Kidney (tissue), 14 donors: Measurements from ENCODE around the gene OSBPL8. TPM values are rescaled to one million over a fixed set of nuclear protein-coding genes. Genes with fewer than 3 reads are reported as not detected.

Experiments
- DNase-seq, 5 donors: peaks; one replicate each; pipeline ENCODE4 v3.0.0-alpha.2; 2013 to 2020
- FAIRE-seq: peaks from 2 replicates; lab custom pipeline; 2012; peaks lifted over from hg19 to GRCh38; lab: Jason Lieb, UNC
- H3K27ac ChIP-seq, 2 donors: one replicate each; pipeline ENCODE4 v1.7.0; 2013; ENCODE audit warnings: low read depth in 2 of 2, low read length in 2 of 2, inconsistent platforms in 1 of 2
- H3K27me3 ChIP-seq: one replicate; pipeline ENCODE4 v1.7.1; 2013; ENCODE audit warnings: low read length, inconsistent platforms; ENCODE audit not compliant: control insufficient read depth, insufficient read depth
- H3K36me3 ChIP-seq, 3 donors: one replicate each; pipeline versions ENCODE4 v1.7.0 to v1.7.1; 2013; ENCODE audit warnings: low read length in 3 of 3, control low read depth in 1 of 3, inconsistent platforms in 1 of 3; ENCODE audit not compliant: insufficient read depth in 3 of 3, control insufficient read depth in 2 of 3
- H3K4me1 ChIP-seq, 3 donors: one replicate each; pipeline versions ENCODE4 v1.7.0 to v1.7.1; 2013; ENCODE audit warnings: low read length in 3 of 3, inconsistent platforms in 1 of 3, low read depth in 1 of 3; ENCODE audit not compliant: control insufficient read depth in 2 of 3, insufficient read depth in 2 of 3
- H3K4me3 ChIP-seq, 3 donors: one replicate each; pipeline versions ENCODE4 v1.7.0 to v1.8.1; 2013; ENCODE audit warnings: low read length in 3 of 3, control low read depth in 1 of 3, inconsistent platforms in 1 of 3
- H3K9ac ChIP-seq, 3 donors: one replicate each; pipeline versions ENCODE4 v1.7.0 to v1.7.1; 2013; ENCODE audit warnings: low read length in 3 of 3, control low read depth in 1 of 3, inconsistent platforms in 1 of 3
- H3K9me3 ChIP-seq, 3 donors: one replicate each; pipeline versions ENCODE4 v1.7.0 to v1.7.1; 2013; ENCODE audit warnings: low read length in 3 of 3, control low read depth in 1 of 3, inconsistent platforms in 1 of 3; ENCODE audit not compliant: control insufficient read depth in 2 of 3, insufficient read depth in 1 of 3
- CTCF ChIP-seq: IDR thresholded peaks from 3 replicates; pipeline ENCODE4 v1.5.1; 2012; ENCODE audit warnings: mild to moderate bottlenecking, moderate library complexity, borderline replicate concordance; ENCODE audit not compliant: insufficient read depth; ENCODE audit errors: extremely low read depth
- intact Hi-C: fragments of 100-400 bp; cut with DNase I; formaldehyde crosslinking; loops from one replicate; pipeline ENCODE4 v1.11.1; 2022
- polyA plus RNA-seq: library from polyadenylated mRNA; stranded (reverse); fragments of 350-450 nt; fragmentation: Illumina TruSeq; extraction: RNeasy Lipid Tissue Mini Kit (QIAGEN cat#74804); gene quantifications from one replicate; pipeline ENCODE4 v1.2.3, GENCODE V29; 2014; ENCODE audit warnings: low read depth, low replicate concordance; ENCODE audit not compliant: insufficient read depth
- total RNA-seq: library from RNA; stranded (reverse); fragmentation: NEBNext Ultra II Directional; extraction: Animal tissue kit (Norgen Biotek cat#: 25700); gene quantifications from one replicate; pipeline ENCODE4 v1.2.1, GENCODE V29; 2021
- donor health status: control.
- donor health status: control.
- donor health status: control.
- donor health status: control.
- donor health status: control.
- donor health status: DM: yes; HTN: yes; CAD: no.
- donor health status: Normal renal cell carcinoma (clear cell type).

OSBPL8 gene
- total and polyA plus RNA-seq, 2 donors from 2014 or later, result 11.5 to 69.7 TPM

GRCh38 chr12:76340680-76341435 lies 218.7 kb downstream of the OSBPL8 start:
- H3K9ac ChIP-seq, result no peak overlapping the region
- FAIRE-seq (no peak), DNase-seq (no peak)
- intact Hi-C loops, result no loop called here
- no peak overlapping the region for H3K4me3 ChIP-seq
- no peak overlapping the region for H3K27ac ChIP-seq
- no peaks in the 10 kb centered on the region for H3K27me3 ChIP-seq
- H3K4me1 ChIP-seq, result peaks cover 0 to 2% (median 2%) of the 10 kb centered on the region in 3 donors
- TF ChIP-seq CTCF, result no peak
- H3K9me3 ChIP-seq, result no peaks in the 10 kb centered on the region
- no peaks in the 10 kb centered on the region for H3K36me3 ChIP-seq

GRCh38 chr12:76337583-76337982 lies 222.0 kb downstream of the OSBPL8 start:
- no peak for TF ChIP-seq CTCF
- no peak overlapping the region for H3K4me3 ChIP-seq
- H3K27me3 ChIP-seq, result no peaks in the 10 kb centered on the region
- no peak for DNase-seq
- intact Hi-C loops, result no loop called here
- H3K9me3 ChIP-seq, result no peaks in the 10 kb centered on the region
- H3K27ac ChIP-seq, result no peak overlapping the region
- FAIRE-seq, result no peak
- H3K9ac ChIP-seq, result no peak overlapping the region
- no peaks in the 10 kb centered on the region for H3K4me1 ChIP-seq
- no peaks in the 10 kb centered on the region for H3K36me3 ChIP-seq

- no peaks in the 10 kb centered on the region for H3K36me3 ChIP-seq
- FAIRE-seq, result no peak
- intact Hi-C loops, result no loop called here
- H3K9me3 ChIP-seq, result no peaks in the 10 kb centered on the region
- no peak overlapping the region for H3K27ac ChIP-seq
- H3K9ac ChIP-seq, result no peak overlapping the region
- no peak for TF ChIP-seq CTCF
- no peak for DNase-seq
- H3K4me1 ChIP-seq, result no peaks in the 10 kb centered on the region
- H3K4me3 ChIP-seq, result no peak overlapping the region
- no peaks in the 10 kb centered on the region for H3K27me3 ChIP-seq
Measured at GRCh38 chr12:76332606-76333005, 227.0 kb downstream of the OSBPL8 start.
